A549 (cell line): ENCODE measurements around the gene IPO8. TPM values are rescaled to one million over a fixed set of nuclear protein-coding genes. Genes with fewer than 3 reads are reported as not detected.

ENCODE experiments used
- ATAC-seq, 2 experiments: fragments of 200-7000 bp in 1 of 2; fragments of >200 bp in 1 of 2; cut with Nextera tagmentation in 1 of 2; cut with Tn5 transposase in 1 of 2; 3 replicates each; pipeline versions ENCODE4 v1.8.0 to v1.9.1; 2018 to 2020; ENCODE audit warnings: mild to moderate bottlenecking in 1 of 2, moderate library complexity in 1 of 2
- CTCF ChIA-PET: fragments of 300-600 bp; sonication (Branson Sonifier 250); formaldehyde crosslinking; extraction: SDS; loops from one replicate; lab custom pipeline; 2021; ENCODE audit warnings: antibody characterized with exemption, inconsistent platforms; lab: Yijun Ruan, JAX
- POLR2A ChIA-PET: fragments of 350-600 bp; formaldehyde crosslinking; extraction: SDS; loops from one replicate; lab custom pipeline; 2021; ENCODE audit warnings: antibody characterized with exemption, inconsistent platforms; lab: Yijun Ruan, JAX
- DNase-seq, 2 experiments: peaks; one replicate each; pipeline versions ENCODE4 v3.0.0 to v3.0.0-alpha.2; 2011 to 2016; ENCODE audit warnings: low read depth in 1 of 2, low spot score in 1 of 2
- FAIRE-seq: peaks from 2 replicates; lab custom pipeline; 2011; peaks lifted over from hg19 to GRCh38; lab: Jason Lieb, UNC
- H3K27ac ChIP-seq, 2 experiments: fragments of >200 bp; sonication (Bioruptor Twin); formaldehyde crosslinking; 3 replicates each; pipeline ENCODE4 v1.5.1; 2016 to 2017
- H3K4me1 ChIP-seq: fragments of >200 bp; sonication (Bioruptor Twin); formaldehyde crosslinking; 3 replicates; pipeline ENCODE4 v1.6.1; 2016
- H3K4me2 ChIP-seq: fragments of >200 bp; sonication (Bioruptor Twin); formaldehyde crosslinking; 3 replicates; pipeline ENCODE4 v1.6.1; 2016
- H3K4me3 ChIP-seq: fragments of >200 bp; sonication (Bioruptor Twin); formaldehyde crosslinking; 3 replicates; pipeline ENCODE4 v1.5.1; 2016
- H3K9me3 ChIP-seq: fragments of >200 bp; sonication (Bioruptor Twin); formaldehyde crosslinking; 3 replicates; pipeline ENCODE4 v1.6.1; 2016
- CBX2 ChIP-seq: fragments of 200-600 bp; sonication (generic); IDR thresholded peaks from 2 replicates; pipeline ENCODE4 v1.6.1; 2016; ENCODE audit warnings: low read depth, mild to moderate bottlenecking, borderline replicate concordance
- CBX8 ChIP-seq: fragments of 200-600 bp; sonication (generic); IDR thresholded peaks from 2 replicates; pipeline ENCODE4 v1.6.1; 2016
- CHD4 ChIP-seq: fragments of 200-600 bp; sonication (generic); IDR thresholded peaks from 2 replicates; pipeline ENCODE4 v1.6.1; 2016; ENCODE audit warnings: antibody characterized with exemption, mild to moderate bottlenecking, borderline replicate concordance
- EHF ChIP-seq: fragments of 250-450 bp; sonication (Bioruptor Pico); IDR thresholded peaks from 2 replicates; pipeline ENCODE4 v1.5.0; 2020; ENCODE audit warnings: mild to moderate bottlenecking
- ELK1 ChIP-seq: fragments of 150-350 bp; IDR thresholded peaks from 2 replicates; pipeline ENCODE4 v1.6.1; 2014; ENCODE audit warnings: low read depth, mild to moderate bottlenecking, low read length
- FOSL2 ChIP-seq, 2 experiments: fragments of 450-650 bp in 1 of 2; fragments of >200 bp in 1 of 2; sonication (Bioruptor Twin) in 1 of 2; formaldehyde crosslinking; IDR thresholded peaks; 2 replicates each; pipeline versions ENCODE4 v1.5.0 to v1.6.1; 2016 to 2020; ENCODE audit warnings: mild to moderate bottlenecking in 1 of 2, moderate library complexity in 1 of 2
- FOXS1 ChIP-seq: fragments of 250-450 bp; sonication (Bioruptor Pico); IDR thresholded peaks from 2 replicates; pipeline ENCODE4 v1.5.0; 2020; ENCODE audit warnings: mild to moderate bottlenecking, moderate library complexity
- GATA3 ChIP-seq: IDR thresholded peaks from 2 replicates; pipeline ENCODE4 v1.6.1; 2012; ENCODE audit warnings: borderline replicate concordance
- HMGXB4 ChIP-seq: fragments of 250-450 bp; sonication (Bioruptor Pico); IDR thresholded peaks from 2 replicates; pipeline ENCODE4 v1.5.0; 2021; ENCODE audit warnings: mild to moderate bottlenecking, moderate library complexity, borderline replicate concordance
- HOXA7 ChIP-seq: fragments of 250-450 bp; sonication (Bioruptor Pico); IDR thresholded peaks from 2 replicates; pipeline ENCODE4 v1.5.0; 2020; ENCODE audit warnings: mild to moderate bottlenecking, moderate library complexity
- KDM1A ChIP-seq: fragments of 200-600 bp; sonication (generic); IDR thresholded peaks from 2 replicates; pipeline ENCODE4 v1.6.1; 2016; ENCODE audit warnings: low read depth, mild to moderate bottlenecking
- KDM5A ChIP-seq: fragments of 200-600 bp; sonication (generic); IDR thresholded peaks from 2 replicates; pipeline ENCODE4 v1.6.1; 2016; ENCODE audit warnings: antibody characterized with exemption, mild to moderate bottlenecking
- MAFK ChIP-seq: fragments of 450-650 bp; IDR thresholded peaks from 2 replicates; pipeline ENCODE4 v1.6.1; 2014; ENCODE audit not compliant: partially characterized antibody
- NFE2L2 ChIP-seq: fragments of 150-350 bp; conservative IDR thresholded peaks from 2 replicates; pipeline ENCODE4 v1.6.1; 2014; ENCODE audit warnings: low read length
- PHF8 ChIP-seq: fragments of 200-600 bp; sonication (generic); IDR thresholded peaks from 2 replicates; pipeline ENCODE4 v1.6.1; 2016; ENCODE audit warnings: low read depth, mild to moderate bottlenecking, antibody characterized with exemption, moderate library complexity, borderline replicate concordance
- POLR2AphosphoS2 ChIP-seq: conservative IDR thresholded peaks from 2 replicates; pipeline ENCODE4 v1.6.1; 2012; ENCODE audit warnings: low read length, improper control_type of control experiment, inconsistent platforms
- SMC3 ChIP-seq: fragments of >200 bp; sonication (Bioruptor Twin); formaldehyde crosslinking; IDR thresholded peaks from 3 replicates; pipeline ENCODE4 v1.6.1; 2018; ENCODE audit warnings: inconsistent platforms
- SREBF2 ChIP-seq: fragments of 450-650 bp; IDR thresholded peaks from 2 replicates; pipeline ENCODE4 v1.6.1; 2014; ENCODE audit warnings: mild to moderate bottlenecking, moderate library complexity
- TFCP2L1 ChIP-seq: fragments of 250-450 bp; sonication (Bioruptor Pico); IDR thresholded peaks from 2 replicates; pipeline ENCODE4 v1.5.0; 2021; ENCODE audit warnings: mild to moderate bottlenecking
- USF2 ChIP-seq: fragments of 450-650 bp; IDR thresholded peaks from 2 replicates; pipeline ENCODE4 v1.6.1; 2014; ENCODE audit warnings: antibody characterized with exemption
- ZC3H11A ChIP-seq: fragments of 450-650 bp; IDR thresholded peaks from 2 replicates; pipeline ENCODE4 v1.6.1; 2014; ENCODE audit warnings: antibody characterized with exemption, mild to moderate bottlenecking
- ZFP36 ChIP-seq: fragments of 450-650 bp; IDR thresholded peaks from 2 replicates; pipeline ENCODE4 v1.6.1; 2014; ENCODE audit warnings: borderline replicate concordance; ENCODE audit not compliant: partially characterized antibody
- WGBS: methylation state at CpG from one replicate; pipeline ENCODE4 v1.1.6; 2017; ENCODE audit errors: missing lambda C conversion rate; 5-methylcytosine and 5-hydroxymethylcytosine counted together
- polyA plus RNA-seq, 4 experiments: library from polyadenylated mRNA; depleted of rRNA in 3 of 4; stranded (reverse); fragments of >200 nt; fragmentation: RNase III in 1 of 4; extraction: RNeasy Plus Mini Kit Qiagen cat#74134 plus additional on column Dnase treatment in 1 of 4; gene quantifications; 2 replicates in 3 of 4; 3 replicates in 1 of 4; pipeline ENCODE4 v1.2.3, GENCODE V29; 2011 to 2017

The IPO8 gene
- polyA plus RNA-seq, 2 of the 4 experiments (the other 2 are of a cell fraction) = 23.1 to 31.8 TPM

- Histone ChIP-seq H3K9me3 (no peaks in the 10 kb centered on the region), H3K4me1 (no peaks in the 10 kb centered on the region), H3K27ac (no peak overlapping the region), H3K4me3 (no peak overlapping the region), H3K4me2 (no peak overlapping the region)
- TF ChIP-seq PHF8 = no peak
- TF ChIP-seq KDM1A = no peak
- TF ChIP-seq SMC3 = no peak
- no peak for TF ChIP-seq NFE2L2
- TF ChIP-seq CBX2 = no peak
- no peak for TF ChIP-seq HMGXB4 (CRISPR knock-in tag)
- ChIA-PET POLR2A (no interaction called here), CTCF (interaction anchor here (1.3 kb wide), 1 partner anchor 11 kb away, joined by 3 read pairs; no protein-coding TSS in a partner anchor)
- DNase-seq (no peak), FAIRE-seq (no peak), ATAC-seq (no peak)
- 88% methylated on average over 1 of the region's 1 CpG for WGBS
These were observed 17.4 kb downstream of the IPO8 start for GRCh38 chr12:30678221-30678620.

DNA sequence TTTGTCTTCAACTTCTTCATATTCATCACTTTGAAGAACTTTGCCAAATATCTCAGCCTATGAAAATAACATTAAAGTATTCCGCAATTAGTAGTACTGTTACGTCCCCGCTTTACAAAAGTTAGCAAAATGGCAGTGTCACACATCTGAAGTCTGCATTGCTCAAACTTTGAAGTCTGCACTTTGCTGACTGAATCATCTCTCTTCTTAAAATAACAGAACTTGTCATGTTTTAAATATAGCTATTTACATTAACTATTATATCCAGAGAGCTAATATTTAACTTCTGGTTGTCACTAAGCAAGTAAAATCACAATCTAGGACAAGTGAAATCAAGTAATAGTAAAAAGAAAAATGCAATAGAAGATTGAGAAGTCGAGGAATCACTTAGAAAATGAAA lies 34.5 kb downstream of the IPO8 start:
- DNase-seq = no peak
- H3K27ac ChIP-seq = no peak overlapping the region
- H3K4me3 ChIP-seq = no peak overlapping the region
- no peak for ATAC-seq
- WGBS = 79% methylated on average over 4 of the region's 4 CpGs
- CTCF ChIA-PET = no interaction called here
- no peaks in the 10 kb centered on the region for H3K9me3 ChIP-seq
- H3K4me1 ChIP-seq = 0 out of 3 replicates have a peak, but pooled peaks cover 5% of the 10 kb centered on the region
- no peak for TF ChIP-seq GATA3
- no peak for TF ChIP-seq CHD4
- TF ChIP-seq CBX8 = no peak
- no peak for TF ChIP-seq SREBF2
- TF ChIP-seq MAFK = no peak
- no peak for TF ChIP-seq EHF (CRISPR knock-in tag)
- TF ChIP-seq ELK1 = no peak
- TF ChIP-seq TFCP2L1 (CRISPR knock-in tag) = no peak
- no peak for TF ChIP-seq POLR2AphosphoS2
- no peak for TF ChIP-seq ZC3H11A
- TF ChIP-seq FOSL2 (IDR thresholded peaks at IDR 0.05) = no peak
- TF ChIP-seq FOSL2 (CRISPR knock-in tag; IDR thresholded peaks at IDR 0.05) = no peak
- TF ChIP-seq NFE2L2 = no peak
- no peak for TF ChIP-seq FOXS1 (CRISPR knock-in tag)
- TF ChIP-seq CBX2 = no peak
- no peak for TF ChIP-seq HOXA7 (CRISPR knock-in tag)
- no peak for TF ChIP-seq ZFP36
- TF ChIP-seq USF2 = no peak
- no peak for TF ChIP-seq SMC3
- TF ChIP-seq KDM5A = no peak
- TF ChIP-seq KDM1A = no peak
- POLR2A ChIA-PET = no interaction called here
- no peak overlapping the region for H3K4me2 ChIP-seq
- FAIRE-seq = no peak
